Esophagus muscularis mucosa (tissue), 3 donors: ENCODE results near the gene TRPM3.

Experiments
- POLR2AphosphoS5 ChIP-seq, 2 donors: sonication (generic); formaldehyde crosslinking; IDR thresholded peaks; one replicate each; pipeline ENCODE4 v1.6.1; 2017; ENCODE audit warnings: antibody characterized with exemption in 2 of 2
- TF ChIP-seq, protein P1 (sequence below), 3 experiments: fragments of 200-600 bp in 2 of 3; fragments of 450-650 bp in 1 of 3; sonication (generic) in 2 of 3; IDR thresholded peaks; one replicate each; pipeline ENCODE4 v1.5.1; 2017 to 2019; ENCODE audit warnings: antibody characterized with exemption in 3 of 3, mild to moderate bottlenecking in 2 of 3, moderate library complexity in 1 of 3

DNA sequence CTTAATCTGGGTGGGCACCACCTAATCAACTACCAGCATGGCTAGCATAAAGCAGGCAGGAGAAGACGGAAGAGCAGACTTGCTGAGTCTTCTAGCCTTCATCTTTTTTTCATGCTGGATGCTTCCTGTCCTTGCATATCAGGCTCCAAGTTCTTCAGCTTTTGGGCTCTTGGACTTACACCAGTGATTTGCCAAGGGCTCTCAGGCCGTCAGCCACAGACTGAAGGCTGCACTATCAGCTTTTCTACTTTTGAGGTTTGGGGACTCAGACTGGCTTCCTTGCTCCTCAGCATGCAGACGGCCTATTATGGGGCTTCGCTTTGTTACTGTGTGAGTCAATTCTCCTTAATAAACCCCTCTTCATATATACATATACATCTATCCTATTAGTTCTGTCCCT is 180.2 kb downstream of the TRPM3 start:
- TF ChIP-seq, protein P1, sequence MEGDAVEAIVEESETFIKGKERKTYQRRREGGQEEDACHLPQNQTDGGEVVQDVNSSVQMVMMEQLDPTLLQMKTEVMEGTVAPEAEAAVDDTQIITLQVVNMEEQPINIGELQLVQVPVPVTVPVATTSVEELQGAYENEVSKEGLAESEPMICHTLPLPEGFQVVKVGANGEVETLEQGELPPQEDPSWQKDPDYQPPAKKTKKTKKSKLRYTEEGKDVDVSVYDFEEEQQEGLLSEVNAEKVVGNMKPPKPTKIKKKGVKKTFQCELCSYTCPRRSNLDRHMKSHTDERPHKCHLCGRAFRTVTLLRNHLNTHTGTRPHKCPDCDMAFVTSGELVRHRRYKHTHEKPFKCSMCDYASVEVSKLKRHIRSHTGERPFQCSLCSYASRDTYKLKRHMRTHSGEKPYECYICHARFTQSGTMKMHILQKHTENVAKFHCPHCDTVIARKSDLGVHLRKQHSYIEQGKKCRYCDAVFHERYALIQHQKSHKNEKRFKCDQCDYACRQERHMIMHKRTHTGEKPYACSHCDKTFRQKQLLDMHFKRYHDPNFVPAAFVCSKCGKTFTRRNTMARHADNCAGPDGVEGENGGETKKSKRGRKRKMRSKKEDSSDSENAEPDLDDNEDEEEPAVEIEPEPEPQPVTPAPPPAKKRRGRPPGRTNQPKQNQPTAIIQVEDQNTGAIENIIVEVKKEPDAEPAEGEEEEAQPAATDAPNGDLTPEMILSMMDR (IDR thresholded peaks at IDR 0.05) = no peak
- TF ChIP-seq POLR2AphosphoS5 (IDR thresholded peaks at IDR 0.05) = no peak
